GM12873 (cell line): Measurements from ENCODE around the gene PTPRT.

ENCODE experiments used
- CTCF ChIP-seq: IDR thresholded peaks from 2 replicates; pipeline ENCODE4 v1.5.1; 2012; ENCODE audit warnings: low read depth, mild to moderate bottlenecking, moderate library complexity, low read length, control low read depth; ENCODE audit not compliant: insufficient read depth; ENCODE audit errors: missing control alignments

PTPRT gene

GRCh38 chr20:42173440-42173839, 1016.3 kb downstream of the PTPRT start:
- TF ChIP-seq CTCF, result no peak

- no peak for TF ChIP-seq CTCF
Observed at GRCh38 chr20:42164121-42164890, 1025.4 kb downstream of the PTPRT start.

GRCh38 chr20:42161228-42161829, 1028.4 kb downstream of the PTPRT start:
- TF ChIP-seq CTCF, result no peak

- TF ChIP-seq CTCF, result no peak
Observed at GRCh38 chr20:42159808-42160207, 1029.9 kb downstream of the PTPRT start.

- TF ChIP-seq CTCF, result no peak
Observed at GRCh38 chr20:42158272-42158671, 1031.4 kb downstream of the PTPRT start.

- TF ChIP-seq CTCF, result no peak
Observed at GRCh38 chr20:42155586-42155985, 1034.1 kb downstream of the PTPRT start.

- no peak for TF ChIP-seq CTCF
Observed at GRCh38 chr20:42152575-42152974, 1037.1 kb downstream of the PTPRT start.
